ENCODE measurements around the gene TAS2R60.
"Not testable (repeated sequence)": the region's sequence is repeated elsewhere in the genome, so short reads cannot be mapped to it uniquely, and the experiment has no call there.

TAS2R60 gene

GRCh38 chr7:143472071-143472689, 28.9 kb downstream of the TAS2R60 start:
- DNase-seq (ENCODE audit: low spot score); FAIRE-seq: not testable (repeated sequence)

DNA sequence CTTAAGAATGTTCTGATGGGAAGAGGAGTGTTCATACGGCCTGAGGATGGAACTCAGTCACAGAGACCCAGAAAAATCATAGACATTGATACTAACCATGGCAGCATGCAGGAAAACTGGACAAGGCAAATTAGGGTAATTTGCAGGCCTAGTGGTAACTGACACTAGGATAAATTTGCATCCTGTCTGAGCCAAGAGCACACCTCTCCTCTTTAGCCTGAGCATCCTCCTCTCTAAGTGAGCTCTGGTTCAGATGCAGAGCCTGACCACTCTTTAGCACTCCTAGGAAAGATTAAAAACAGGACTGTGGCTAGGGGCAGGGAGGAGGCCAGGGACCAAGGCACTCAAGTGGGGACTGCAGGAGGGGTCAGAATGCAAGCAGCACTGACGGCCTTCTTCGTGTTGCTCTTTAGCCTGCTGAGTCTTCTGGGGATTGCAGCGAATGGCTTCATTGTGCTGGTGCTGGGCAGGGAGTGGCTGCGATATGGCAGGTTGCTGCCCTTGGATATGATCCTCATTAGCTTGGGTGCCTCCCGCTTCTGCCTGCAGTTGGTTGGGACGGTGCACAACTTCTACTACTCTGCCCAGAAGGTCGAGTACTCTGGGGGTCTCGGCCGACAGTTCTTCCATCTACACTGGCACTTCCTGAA, 34.4 kb downstream of the TAS2R60 start, which contains the start of gene TAS2R41:
Gene TAS2R41, plus strand, starts transcription at position 373 of the 650 bp plus-strand sequence. Its CDS starts 0 bp downstream, at position 373.
- FAIRE-seq (no peak), DNase-seq (ENCODE audit: low spot score) (no peak)

- DNase-seq (ENCODE audit: low spot score) (no peak), FAIRE-seq (no peak)
Observed at GRCh38 chr7:143479055-143479766, 36.0 kb downstream of the TAS2R60 start.

GRCh38 chr7:143480501-143480900, 37.2 kb downstream of the TAS2R60 start:
- no peak for DNase-seq (ENCODE audit: low spot score)
- FAIRE-seq, result no peak

DNA sequence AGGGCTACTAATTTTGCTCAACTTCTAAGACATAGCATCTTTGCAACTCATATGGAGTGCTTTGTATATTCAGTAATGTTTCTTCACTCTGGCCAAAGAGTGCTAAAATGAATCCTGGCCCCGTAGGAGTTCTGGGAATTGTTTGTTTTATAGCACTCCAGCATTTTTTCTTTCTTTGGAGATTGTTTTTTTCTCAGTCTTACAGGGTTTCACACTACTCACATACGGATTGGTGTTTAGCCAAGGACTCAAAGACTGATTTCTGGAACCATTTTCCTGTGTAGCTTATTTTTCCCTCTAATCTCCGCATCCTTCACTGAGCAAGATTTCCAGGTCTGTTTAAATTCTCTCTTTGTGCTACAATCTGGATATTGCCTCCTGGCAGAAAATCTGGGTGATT, 40.9 kb downstream of the TAS2R60 start:
- FAIRE-seq (no peak), DNase-seq (ENCODE audit: low spot score) (no peak)

DNA sequence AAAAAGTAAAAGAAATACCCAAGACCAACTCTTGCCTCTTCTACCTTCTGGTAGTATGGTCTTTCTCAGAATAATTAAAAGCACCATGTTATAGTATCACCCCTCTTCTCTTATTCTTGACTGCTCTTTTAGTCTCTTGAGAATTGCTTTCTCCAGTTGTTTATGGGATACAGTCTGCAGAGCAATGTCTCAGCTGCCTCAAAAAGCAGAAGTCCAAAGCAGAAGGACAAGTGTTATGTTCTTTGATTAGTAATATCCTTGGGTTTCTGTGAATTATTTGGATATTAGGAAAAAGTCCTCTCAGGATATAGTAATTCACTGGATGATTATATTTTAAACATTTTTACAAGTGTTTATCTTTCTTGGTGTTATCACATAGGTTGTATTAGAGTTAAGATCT, 41.8 kb downstream of the TAS2R60 start:
- no peak for FAIRE-seq
- DNase-seq (ENCODE audit: low spot score), result no peak

DNA sequence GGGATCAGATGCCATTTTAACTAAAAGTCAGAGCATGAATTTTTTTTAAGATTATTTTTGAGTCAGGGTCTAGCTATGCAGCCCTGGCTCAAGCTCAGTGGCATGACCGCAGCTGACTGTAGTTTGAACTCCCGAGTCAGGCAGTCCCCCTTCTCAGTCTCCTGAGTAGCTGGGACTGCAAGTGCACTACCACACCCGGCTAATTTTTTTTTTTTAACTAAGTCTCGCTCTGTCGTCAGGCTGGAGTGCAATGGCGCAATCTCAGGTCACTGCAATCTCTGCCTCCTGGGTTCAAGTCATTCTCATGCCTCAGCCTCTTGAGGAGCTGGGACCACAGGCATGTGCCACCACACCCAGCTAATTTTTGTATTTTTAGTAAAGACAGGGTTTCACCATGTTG, 42.2 kb downstream of the TAS2R60 start:
- DNase-seq (ENCODE audit: low spot score) (no peak), FAIRE-seq (no peak)

GRCh38 chr7:143486266-143486665, 43.0 kb downstream of the TAS2R60 start:
- DNase-seq (ENCODE audit: low spot score); FAIRE-seq: not testable (repeated sequence)

GRCh38 chr7:143487061-143487460, 43.8 kb downstream of the TAS2R60 start:
- FAIRE-seq, result no peak

DNA sequence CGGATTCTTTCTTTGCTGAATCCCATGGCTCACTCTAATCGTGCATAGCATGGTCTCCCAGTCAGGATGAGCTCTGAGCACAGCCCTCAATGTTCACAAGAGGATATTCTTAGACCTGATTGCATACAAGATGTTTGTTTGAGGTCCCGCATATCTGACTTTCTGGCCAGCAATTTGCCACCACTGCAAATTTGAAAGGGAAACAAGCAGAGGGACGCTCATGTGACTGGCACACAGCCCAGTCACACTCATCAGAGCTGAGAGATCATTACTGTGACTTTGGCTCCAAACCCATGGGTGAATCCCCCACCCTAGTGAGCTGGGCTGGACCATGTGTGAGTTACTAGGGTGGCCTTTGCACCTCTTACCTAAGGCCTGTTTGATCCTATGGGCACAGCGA, 44.3 kb downstream of the TAS2R60 start:
- no peak for FAIRE-seq
- no peak for DNase-seq (ENCODE audit: low spot score)

More at GRCh38 chr7:143487061-143487460, 43.8 kb downstream of the TAS2R60 start:
- DNase-seq (ENCODE audit: low spot score), result no peak

DNA sequence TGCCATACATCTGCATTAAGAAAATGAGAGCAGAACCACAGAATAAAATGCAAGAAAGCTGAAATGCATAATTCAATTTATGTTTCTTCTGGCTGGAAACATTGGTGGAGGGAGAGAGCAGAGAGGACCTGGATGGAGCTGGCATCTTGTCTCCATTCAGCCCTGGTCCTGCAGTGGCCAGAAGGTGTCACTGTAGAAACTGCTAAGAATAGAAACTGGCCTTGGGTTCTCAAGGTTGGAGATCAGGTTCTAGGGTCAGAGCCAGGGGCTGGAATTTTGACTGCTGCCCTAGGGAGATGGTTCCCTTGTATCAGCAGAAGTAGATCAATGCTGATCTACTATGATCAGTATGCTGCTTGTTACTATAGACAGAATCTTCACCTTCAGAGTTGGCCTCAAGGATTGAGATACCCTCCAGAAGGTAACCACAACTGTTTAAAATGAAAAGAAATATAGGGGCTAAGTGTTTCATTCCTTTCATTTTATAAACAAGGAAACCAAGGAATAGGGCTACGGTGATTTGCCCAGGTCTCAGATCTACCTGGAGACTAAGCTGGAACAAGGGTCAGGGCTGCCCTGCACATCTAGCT, 47.6 kb downstream of the TAS2R60 start:
- no peak for FAIRE-seq
- DNase-seq (ENCODE audit: low spot score), result no peak

- DNase-seq (ENCODE audit: low spot score) (peak; percentile 32), FAIRE-seq (no peak)
Observed at GRCh38 chr7:143492043-143492471, 48.8 kb downstream of the TAS2R60 start.

GRCh38 chr7:143492799-143493739, 49.8 kb downstream of the TAS2R60 start:
- peak; percentile 12 for DNase-seq (ENCODE audit: low spot score)
- FAIRE-seq, result no peak

GRCh38 chr7:143493751-143494150, 50.5 kb downstream of the TAS2R60 start:
- no peak for DNase-seq (ENCODE audit: low spot score)
- no peak for FAIRE-seq

Data from urothelium cell line (cell line).